ENCODE results near the gene TPGS2.
A peak's percentile ranks its signal among the peaks of the same experiment; 100 is the strongest.
"Not testable (repeated sequence)": the region's sequence is repeated elsewhere in the genome, so short reads cannot be mapped to it uniquely, and the experiment has no call there.

Gene TPGS2

GRCh38 chr18:36821681-36822080 lies 7.1 kb downstream of the TPGS2 start:
- no peak for DNase-seq

DNA sequence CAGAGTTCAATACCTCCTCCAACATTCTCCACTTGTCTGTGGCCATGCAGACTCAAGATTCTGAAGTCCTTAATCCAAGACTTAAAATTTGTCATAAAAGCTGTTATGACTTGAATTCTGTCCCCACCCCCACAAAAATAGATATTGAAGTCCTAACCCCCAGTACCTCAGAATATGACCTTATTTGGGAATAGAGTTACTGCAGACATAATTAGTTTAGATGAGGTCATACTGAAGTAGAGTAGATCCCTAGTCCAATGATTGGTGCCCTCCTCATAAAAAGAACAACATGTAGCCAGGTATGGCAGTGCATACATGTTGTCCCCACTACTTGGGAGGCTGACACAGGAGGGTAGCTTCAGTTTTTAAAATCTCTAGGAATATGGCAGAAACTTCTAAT lies 9.2 kb downstream of the TPGS2 start:
- no peak for DNase-seq

- no peak for DNase-seq
Measured at GRCh38 chr18:36818652-36819051, 10.2 kb downstream of the TPGS2 start.

DNA sequence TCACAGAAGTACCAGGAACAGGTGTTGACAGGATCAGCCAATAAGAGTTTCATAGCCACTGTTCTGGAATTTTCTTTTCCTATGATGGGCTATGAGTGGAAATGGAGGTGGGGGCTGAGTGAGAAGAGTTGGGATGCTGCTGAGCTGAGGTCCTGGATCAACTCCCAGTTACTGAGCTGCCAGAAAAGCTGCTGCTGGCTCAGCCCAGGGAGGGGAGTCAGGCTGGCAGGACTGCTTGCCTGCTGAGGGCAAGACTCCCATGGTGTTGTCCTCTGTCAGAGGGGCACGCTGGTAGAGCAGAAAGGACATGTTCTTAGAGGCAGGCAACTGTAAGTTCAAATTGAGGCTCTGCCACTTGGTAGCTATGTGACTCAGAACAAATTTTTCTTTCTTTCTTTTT lies 11.8 kb downstream of the TPGS2 start:
- no peak for DNase-seq

GRCh38 chr18:36816096-36816495 lies 12.7 kb downstream of the TPGS2 start:
- not testable (repeated sequence) for DNase-seq

DNA sequence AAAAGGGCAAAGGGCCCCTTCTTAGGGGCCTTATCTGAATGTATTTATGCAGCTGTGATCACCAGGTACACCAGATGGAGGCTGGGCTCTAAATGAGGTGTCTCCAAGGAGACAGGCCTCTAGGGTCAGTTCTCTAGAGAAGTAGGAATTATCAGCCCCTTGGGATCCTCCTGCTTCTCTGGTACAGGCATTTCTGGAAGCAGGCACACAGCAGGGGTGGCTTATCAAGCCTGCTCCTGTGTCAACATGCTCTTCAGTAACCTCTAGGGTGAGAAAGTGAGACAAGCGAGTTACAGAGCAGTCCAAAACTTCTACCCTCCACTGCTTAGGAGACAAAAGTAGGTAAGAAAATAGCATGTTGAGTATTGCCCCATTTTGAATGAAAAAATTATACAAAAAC lies 13.8 kb downstream of the TPGS2 start:
- DNase-seq = no peak

GRCh38 chr18:36813824-36814223 lies 15.0 kb downstream of the TPGS2 start:
- DNase-seq = no peak

DNA sequence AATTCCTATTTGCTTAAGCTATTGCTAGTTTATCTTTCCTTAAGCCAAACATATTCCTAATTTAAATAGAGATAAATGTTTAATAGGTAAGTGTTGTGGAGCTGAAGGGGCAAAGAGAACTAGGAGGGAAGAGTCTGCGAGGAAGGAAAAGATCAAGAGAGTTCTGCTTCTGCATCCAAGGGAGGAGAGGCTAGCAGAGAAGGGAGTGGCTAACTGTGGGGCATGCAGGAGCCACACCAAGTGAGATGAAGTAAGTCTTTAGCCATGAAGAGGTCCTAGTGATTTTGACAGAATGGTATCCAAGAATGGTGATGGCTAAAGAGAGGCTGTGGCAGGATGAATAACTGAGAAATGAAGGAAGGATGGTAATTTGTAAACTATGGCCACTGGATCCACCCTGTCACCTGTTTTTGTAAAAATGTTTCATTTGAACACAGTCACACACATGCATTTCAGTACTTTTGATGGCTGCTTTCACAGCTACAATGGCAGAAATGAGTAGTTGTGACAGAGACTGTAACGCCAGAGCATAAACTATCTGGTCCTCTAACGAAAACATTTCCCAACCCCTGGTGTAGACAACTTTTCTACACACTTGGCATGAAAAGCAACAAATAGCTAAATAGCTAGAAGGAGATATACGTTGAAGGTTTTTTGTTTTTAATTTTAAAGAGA lies 15.6 kb downstream of the TPGS2 start:
- DNase-seq = no peak

- DNase-seq = no peak
Measured at GRCh38 chr18:36812678-36813077, 16.1 kb downstream of the TPGS2 start.

- no peak for DNase-seq
Measured at GRCh38 chr18:36811955-36812354, 16.8 kb downstream of the TPGS2 start.

DNA sequence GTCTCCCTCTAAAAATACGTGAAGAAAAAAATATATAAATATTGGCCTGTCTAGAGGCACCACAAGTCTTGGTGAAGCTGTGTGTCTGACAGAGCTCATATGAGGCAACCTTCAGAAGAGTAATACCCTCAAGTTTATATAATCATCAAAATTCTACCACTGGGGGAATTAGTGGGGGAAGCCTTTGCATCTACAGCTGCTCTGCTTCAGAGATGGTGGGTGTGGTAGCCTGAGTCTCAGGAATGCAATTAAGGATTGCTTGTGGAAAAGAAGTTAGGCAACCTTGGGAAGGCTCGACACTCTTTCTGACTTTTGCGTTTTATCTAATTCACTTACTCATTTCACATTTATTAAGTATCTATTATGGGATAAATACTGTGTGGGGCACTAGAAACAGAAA lies 17.4 kb downstream of the TPGS2 start:
- no peak for DNase-seq

- DNase-seq = peak; percentile 47 to 74
Measured at GRCh38 chr18:36809590-36810381, 19.0 kb downstream of the TPGS2 start.

DNA sequence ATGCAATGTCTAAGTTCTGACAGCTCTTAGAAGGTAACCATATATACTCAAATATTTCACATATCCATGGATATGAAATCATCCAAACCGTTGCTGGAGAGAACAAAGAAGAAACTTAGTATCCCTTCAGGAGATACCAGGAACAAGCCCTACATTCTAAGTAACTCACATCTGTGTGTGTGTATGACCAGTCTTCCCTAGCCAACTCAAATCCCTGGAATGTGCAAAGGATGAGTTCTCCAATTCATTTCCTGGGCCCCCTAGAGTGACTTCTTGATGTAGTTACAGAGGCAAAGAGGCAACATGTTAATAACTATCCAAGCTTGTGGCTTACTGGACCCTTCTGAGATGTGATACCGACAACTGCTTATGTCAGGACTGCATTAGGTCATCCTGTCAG lies 20.1 kb downstream of the TPGS2 start:
- DNase-seq = peak in 1 of 2 experiments; percentile 10

GRCh38 chr18:36805105-36805504 lies 23.7 kb downstream of the TPGS2 start:
- no peak for DNase-seq

DNA sequence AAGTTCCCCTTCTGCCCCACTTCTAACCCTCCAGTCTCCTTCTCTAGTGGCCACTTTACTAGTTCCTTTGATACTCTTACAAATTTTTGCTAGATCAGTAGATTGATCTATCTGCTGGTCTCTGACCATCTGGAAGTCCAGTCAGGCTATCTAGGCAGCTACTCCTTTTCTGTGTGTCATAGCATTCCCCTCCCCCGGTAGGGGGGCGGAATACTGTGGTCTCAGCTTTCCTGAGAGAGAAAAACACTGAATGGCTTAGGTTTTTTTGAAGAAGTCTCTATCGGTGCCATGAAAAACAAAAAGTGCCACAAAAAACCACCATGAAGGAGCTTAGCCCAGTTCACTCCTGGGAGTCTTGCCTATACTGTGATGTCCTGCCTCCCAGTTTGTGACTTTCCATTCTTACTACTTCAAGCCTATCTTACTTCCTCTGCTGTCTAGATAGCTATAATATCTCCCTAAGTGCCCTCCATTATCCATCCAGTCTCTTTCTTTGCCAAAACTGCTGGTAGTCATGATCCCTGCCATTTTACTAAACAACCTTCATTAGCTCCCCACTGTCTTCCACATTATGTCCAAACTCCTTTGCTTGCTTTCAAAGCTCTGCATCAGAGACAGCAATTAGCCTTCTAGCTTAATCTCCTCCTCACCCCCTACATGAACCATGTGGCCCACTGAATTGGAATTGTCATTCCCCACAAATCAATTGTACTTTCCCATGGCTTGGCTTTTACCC lies 29.9 kb downstream of the TPGS2 start:
- DNase-seq = no peak

DNA sequence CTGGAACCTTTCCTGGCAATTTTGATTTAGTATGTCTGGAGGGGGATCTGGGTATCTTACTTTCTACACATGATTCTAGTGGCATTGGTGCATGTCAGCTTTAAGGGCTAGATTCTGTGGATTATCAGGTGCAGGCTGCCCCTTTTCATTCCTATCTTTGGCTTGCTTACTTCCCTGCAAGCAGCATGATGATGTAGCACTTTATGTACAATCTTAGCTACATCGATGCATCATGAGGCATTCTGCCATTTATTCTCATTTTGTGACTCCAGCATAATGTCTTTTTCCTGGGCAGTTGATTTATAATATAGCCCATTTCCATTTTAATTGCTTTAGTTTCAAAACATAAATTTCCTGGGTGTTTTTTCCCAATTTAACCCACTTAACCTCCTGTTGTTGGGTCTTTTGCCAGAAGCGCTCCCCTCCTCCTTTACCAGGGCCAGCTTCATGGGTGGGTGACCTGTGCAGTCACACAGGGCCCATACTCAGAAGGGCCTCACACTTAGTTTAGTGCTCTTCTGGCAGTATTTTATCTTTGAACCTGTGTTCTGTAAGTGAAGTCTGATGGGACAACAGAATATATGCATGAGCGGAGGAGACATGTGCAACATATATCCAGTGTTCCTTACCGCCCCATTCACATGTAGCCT lies 36.0 kb downstream of the TPGS2 start:
- DNase-seq = no peak

DNA sequence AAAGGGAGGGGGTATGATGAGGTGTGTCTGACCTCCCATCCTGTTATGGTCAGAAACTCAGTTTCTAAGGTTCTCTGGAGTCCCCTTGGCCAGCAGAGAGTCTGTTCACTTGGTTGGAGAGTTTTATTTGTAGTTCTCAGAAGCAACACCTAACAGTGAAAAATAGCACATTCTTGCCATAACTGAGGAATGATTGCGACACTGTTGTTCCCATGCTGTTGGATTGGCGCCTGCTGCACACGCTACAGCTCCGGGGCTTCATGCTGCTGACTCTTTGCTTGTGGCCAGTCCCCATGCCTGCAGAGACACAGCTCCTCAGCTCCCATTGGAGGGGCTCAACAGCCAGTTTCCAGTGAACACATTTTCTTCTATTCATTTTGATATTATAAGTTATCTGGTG lies 42.1 kb downstream of the TPGS2 start:
- DNase-seq = no peak

GRCh38 chr18:36783792-36784191 lies 45.0 kb downstream of the TPGS2 start:
- no peak for DNase-seq

- no peak for DNase-seq
Measured at GRCh38 chr18:36782710-36783109, 46.1 kb downstream of the TPGS2 start.

GRCh38 chr18:36780748-36781147 lies 48.1 kb downstream of the TPGS2 start:
- DNase-seq = no peak

DNA sequence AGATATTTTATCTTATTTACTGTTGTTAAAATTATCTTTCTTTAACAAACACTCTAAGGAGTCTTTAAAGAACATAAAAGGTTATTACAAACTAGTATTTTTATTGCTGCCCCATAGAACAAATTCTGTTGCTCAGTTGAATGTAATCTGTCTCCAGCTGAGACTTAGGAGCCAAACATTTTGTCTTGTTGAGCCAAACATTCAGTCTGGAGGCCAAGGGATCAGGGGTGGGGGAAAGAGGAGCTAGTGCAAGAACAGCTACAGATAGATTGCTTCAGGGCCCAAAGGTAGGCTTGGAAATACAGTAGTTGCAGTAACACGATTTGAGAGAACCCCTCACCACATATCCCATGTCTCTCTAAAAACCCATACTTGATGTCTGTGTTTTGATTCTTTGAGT lies 51.2 kb downstream of the TPGS2 start:
- no peak for DNase-seq

DNA sequence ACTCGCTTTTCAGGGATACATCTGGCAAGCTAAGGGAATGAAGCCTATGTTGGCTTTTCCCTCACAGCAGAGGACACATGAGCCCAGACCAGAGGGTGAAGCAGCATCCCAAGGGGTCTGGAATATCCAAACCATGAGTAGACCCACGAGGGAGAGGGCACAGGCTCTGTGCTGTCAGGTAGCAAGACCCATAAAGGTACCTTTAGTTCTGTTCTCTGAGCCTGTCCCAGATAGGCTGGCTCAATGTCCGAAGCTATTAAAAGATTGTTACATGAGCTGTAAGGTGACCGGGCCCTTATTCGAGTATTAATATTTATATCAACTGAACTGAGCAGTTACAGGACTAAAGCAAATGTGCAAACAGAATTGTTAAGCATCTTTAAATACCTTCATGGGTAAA lies 52.2 kb downstream of the TPGS2 start:
- DNase-seq = no peak

DNA sequence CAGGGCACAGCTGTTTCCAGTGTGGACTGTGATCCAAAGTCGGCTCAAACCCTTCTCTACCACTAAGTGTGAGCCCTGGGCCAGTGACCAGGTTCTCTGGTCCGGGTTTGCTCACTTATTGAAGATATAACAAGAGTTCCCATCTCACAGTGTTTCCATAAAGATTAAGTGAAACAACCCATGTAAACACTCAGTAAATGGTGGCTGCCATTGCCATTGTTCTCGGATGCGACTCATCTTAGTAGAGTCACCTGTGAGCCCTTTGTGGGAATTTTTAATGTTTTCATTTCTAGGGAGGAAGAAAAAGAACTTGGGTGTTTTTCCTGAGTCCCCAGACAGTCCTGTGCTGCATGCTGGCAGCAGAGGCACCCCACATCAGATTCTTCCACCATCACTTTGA lies 53.4 kb downstream of the TPGS2 start:
- DNase-seq = no peak

Data from SW 1271 (cell line).